Measurements from ENCODE around the gene CRIM1.

GRCh38 chr2:36586672-36587071, 231.1 kb downstream of the CRIM1 start:
- TF ChIP-seq CTCF (IDR thresholded peaks at IDR 0.05 in 8 of 11, conservative IDR thresholded peaks at IDR 0.05 in 3 of 11), result no peak
- TF ChIP-seq POLR2AphosphoS5 (IDR thresholded peaks at IDR 0.05), result no peak
- no peak for TF ChIP-seq POLR2A (IDR thresholded peaks at IDR 0.05)

Measured in spleen (tissue), 7 donors.